SK-N-SH (cell line): ENCODE data around the gene PRICKLE4.

Experiments
- GABPA ChIP-seq: IDR thresholded peaks from 2 replicates; pipeline ENCODE4 v1.4.0; 2012; ENCODE audit warnings: low read depth, mild to moderate bottlenecking
- POLR2AphosphoS5 ChIP-seq: IDR thresholded peaks from 2 replicates; pipeline ENCODE4 v1.6.1; 2012; ENCODE audit warnings: low read depth, low read length
- TAF1 ChIP-seq: IDR thresholded peaks from 2 replicates; pipeline ENCODE4 v1.6.1; 2012; ENCODE audit warnings: low read depth, mild to moderate bottlenecking, low read length, moderate library complexity, borderline replicate concordance
- TF ChIP-seq, protein P1 (sequence below): fragments of 200-600 bp; sonication (generic); IDR thresholded peaks from 2 replicates; pipeline ENCODE4 v1.6.1; 2017; ENCODE audit warnings: antibody characterized with exemption, mild to moderate bottlenecking, moderate library complexity

DNA sequence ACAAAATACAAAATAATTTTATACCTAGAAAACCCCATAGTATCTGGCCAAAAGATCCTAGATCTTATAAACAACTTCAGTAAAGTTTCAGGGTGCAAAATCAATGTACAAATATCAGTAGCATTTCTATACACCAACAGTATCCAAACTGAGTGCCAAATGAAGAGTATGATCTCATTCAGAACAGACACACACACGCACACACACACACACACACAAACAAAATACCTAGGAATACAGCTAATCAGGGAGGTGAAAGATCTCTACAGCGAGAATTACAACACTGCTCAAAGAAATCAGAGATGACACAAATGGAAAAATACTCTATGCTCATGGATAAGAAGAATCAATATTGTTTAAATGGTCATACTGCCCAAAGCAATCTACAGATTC, 56.1 kb downstream of the PRICKLE4 start:
- TF ChIP-seq, protein P1, sequence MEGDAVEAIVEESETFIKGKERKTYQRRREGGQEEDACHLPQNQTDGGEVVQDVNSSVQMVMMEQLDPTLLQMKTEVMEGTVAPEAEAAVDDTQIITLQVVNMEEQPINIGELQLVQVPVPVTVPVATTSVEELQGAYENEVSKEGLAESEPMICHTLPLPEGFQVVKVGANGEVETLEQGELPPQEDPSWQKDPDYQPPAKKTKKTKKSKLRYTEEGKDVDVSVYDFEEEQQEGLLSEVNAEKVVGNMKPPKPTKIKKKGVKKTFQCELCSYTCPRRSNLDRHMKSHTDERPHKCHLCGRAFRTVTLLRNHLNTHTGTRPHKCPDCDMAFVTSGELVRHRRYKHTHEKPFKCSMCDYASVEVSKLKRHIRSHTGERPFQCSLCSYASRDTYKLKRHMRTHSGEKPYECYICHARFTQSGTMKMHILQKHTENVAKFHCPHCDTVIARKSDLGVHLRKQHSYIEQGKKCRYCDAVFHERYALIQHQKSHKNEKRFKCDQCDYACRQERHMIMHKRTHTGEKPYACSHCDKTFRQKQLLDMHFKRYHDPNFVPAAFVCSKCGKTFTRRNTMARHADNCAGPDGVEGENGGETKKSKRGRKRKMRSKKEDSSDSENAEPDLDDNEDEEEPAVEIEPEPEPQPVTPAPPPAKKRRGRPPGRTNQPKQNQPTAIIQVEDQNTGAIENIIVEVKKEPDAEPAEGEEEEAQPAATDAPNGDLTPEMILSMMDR, result no peak
- no peak for TF ChIP-seq GABPA
- TF ChIP-seq TAF1, result no peak
- TF ChIP-seq POLR2AphosphoS5, result no peak
